Peyer's patch (tissue), 4 donors: ENCODE results near the gene AGXT2. TPM values are rescaled to one million over a fixed set of nuclear protein-coding genes. Genes with fewer than 3 reads are reported as not detected.

Experiments used
- DNase-seq, 3 donors: peaks; one replicate each; pipeline ENCODE4 v3.0.0-alpha.2; 2017 to 2019
- H3K27ac ChIP-seq, 4 donors: fragments of 200-600 bp; sonication (generic); one replicate each; pipeline ENCODE4 v1.5.1; 2016 to 2019
- H3K27me3 ChIP-seq, 2 donors: fragments of 200-600 bp; sonication (generic); one replicate each; pipeline ENCODE4 v1.5.1; 2019
- H3K36me3 ChIP-seq, 3 donors: fragments of 200-600 bp; sonication (generic); one replicate each; pipeline ENCODE4 v1.5.1; 2016 to 2019
- H3K4me1 ChIP-seq, 4 donors: fragments of 200-600 bp; sonication (generic); one replicate each; pipeline ENCODE4 v1.5.1; 2016 to 2019
- H3K4me3 ChIP-seq, 4 donors: fragments of 200-600 bp; sonication (generic); 1 replicate in 3 of 4; 2 replicates in 1 of 4; pipeline ENCODE4 v1.5.1; 2016 to 2019; ENCODE audit warnings: mild to moderate bottlenecking in 1 of 4
- H3K9me3 ChIP-seq, 4 donors: fragments of 200-600 bp; sonication (generic); one replicate each; pipeline ENCODE4 v1.5.1; 2016 to 2019; ENCODE audit warnings: mild to moderate bottlenecking in 1 of 4
- POLR2A ChIP-seq, 2 donors: fragments of 450-650 bp; IDR thresholded peaks; one replicate each; pipeline ENCODE4 v1.5.1; 2017; ENCODE audit warnings: antibody characterized with exemption in 2 of 2, mild to moderate bottlenecking in 2 of 2, moderate library complexity in 2 of 2
- total RNA-seq, 4 donors: library from RNA; depleted of rRNA; stranded (reverse); fragments of >200 nt; gene quantifications; one replicate each; pipeline ENCODE4 v1.1.0, GENCODE V29; 2016
- TF ChIP-seq, protein P1 (sequence below), 6 experiments: fragments of 450-650 bp in 4 of 6; fragments of 200-600 bp in 2 of 6; sonication (generic) in 1 of 6; IDR thresholded peaks; one replicate each; pipeline ENCODE4 v1.5.1; 2017 to 2019; ENCODE audit warnings: antibody characterized with exemption in 6 of 6, mild to moderate bottlenecking in 3 of 6, moderate library complexity in 1 of 6

AGXT2 gene
- total RNA-seq, 4 donors from 2014 or later, result 4.8 to 11.2 (median 5.5) TPM; not detected in 1

- no peak for DNase-seq
- no peaks in the 10 kb centered on the region for H3K36me3 ChIP-seq
- no peaks in the 10 kb centered on the region for H3K9me3 ChIP-seq
- H3K27me3 ChIP-seq, result no peaks in the 10 kb centered on the region
- H3K27ac ChIP-seq, result no peak overlapping the region
- H3K4me1 ChIP-seq, result peaks cover 0 to 3% (median 0%) of the 10 kb centered on the region in 4 donors
- no peak for TF ChIP-seq POLR2A (IDR thresholded peaks at IDR 0.05)
- TF ChIP-seq, protein P1, sequence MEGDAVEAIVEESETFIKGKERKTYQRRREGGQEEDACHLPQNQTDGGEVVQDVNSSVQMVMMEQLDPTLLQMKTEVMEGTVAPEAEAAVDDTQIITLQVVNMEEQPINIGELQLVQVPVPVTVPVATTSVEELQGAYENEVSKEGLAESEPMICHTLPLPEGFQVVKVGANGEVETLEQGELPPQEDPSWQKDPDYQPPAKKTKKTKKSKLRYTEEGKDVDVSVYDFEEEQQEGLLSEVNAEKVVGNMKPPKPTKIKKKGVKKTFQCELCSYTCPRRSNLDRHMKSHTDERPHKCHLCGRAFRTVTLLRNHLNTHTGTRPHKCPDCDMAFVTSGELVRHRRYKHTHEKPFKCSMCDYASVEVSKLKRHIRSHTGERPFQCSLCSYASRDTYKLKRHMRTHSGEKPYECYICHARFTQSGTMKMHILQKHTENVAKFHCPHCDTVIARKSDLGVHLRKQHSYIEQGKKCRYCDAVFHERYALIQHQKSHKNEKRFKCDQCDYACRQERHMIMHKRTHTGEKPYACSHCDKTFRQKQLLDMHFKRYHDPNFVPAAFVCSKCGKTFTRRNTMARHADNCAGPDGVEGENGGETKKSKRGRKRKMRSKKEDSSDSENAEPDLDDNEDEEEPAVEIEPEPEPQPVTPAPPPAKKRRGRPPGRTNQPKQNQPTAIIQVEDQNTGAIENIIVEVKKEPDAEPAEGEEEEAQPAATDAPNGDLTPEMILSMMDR (IDR thresholded peaks at IDR 0.05), result no peak
- H3K4me3 ChIP-seq, result no peak overlapping the region
Observed at GRCh38 chr5:35052838-35053237, 5.1 kb upstream of the AGXT2 start.

- Histone ChIP-seq H3K27ac (peak overlapping the region in 1 of 4 donors; percentile 2), H3K9me3 (no peaks in the 10 kb centered on the region), H3K36me3 (no peaks in the 10 kb centered on the region), H3K4me1 (peaks cover 0 to 3% (median 0%) of the 10 kb centered on the region in 4 donors), H3K4me3 (no peak overlapping the region), H3K27me3 (no peaks in the 10 kb centered on the region)
- TF ChIP-seq, protein P1 (IDR thresholded peaks at IDR 0.05), result no peak
- no peak for TF ChIP-seq POLR2A (IDR thresholded peaks at IDR 0.05)
- DNase-seq, result peak in 1 of 3 donors; percentile 71
Observed at GRCh38 chr5:35050541-35051126, 2.9 kb upstream of the AGXT2 start.

GRCh38 chr5:35048910-35049309 is 1.2 kb upstream of the AGXT2 start:
- H3K4me3 ChIP-seq, result no peak overlapping the region
- no peak for DNase-seq
- TF ChIP-seq POLR2A (IDR thresholded peaks at IDR 0.05), result no peak
- TF ChIP-seq, protein P1 (IDR thresholded peaks at IDR 0.05), result no peak
- peaks cover 0 to 3% (median 0%) of the 10 kb centered on the region in 4 donors for H3K4me1 ChIP-seq
- no peaks in the 10 kb centered on the region for H3K9me3 ChIP-seq
- no peaks in the 10 kb centered on the region for H3K36me3 ChIP-seq
- H3K27ac ChIP-seq, result no peak overlapping the region
- no peaks in the 10 kb centered on the region for H3K27me3 ChIP-seq

DNA sequence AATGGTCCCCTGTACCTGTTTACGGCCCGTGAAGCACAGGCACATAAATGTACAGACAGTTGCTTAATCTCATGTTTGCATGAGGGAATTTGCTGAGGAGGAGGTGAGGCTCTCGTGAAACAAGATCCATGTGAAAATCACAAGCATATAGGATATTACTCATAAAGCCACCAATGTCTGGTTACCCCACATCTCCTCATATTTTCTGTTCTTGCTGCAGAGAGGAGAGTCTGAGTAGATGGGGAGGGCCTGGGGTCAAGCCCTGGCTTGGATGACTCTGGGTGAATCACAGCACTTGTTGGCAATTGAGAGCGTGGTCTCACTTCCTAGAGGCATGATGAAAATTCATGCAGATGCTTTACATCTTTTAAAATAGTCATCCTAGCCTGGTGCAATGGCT is 975 bp downstream of the AGXT2 start:
- H3K4me1 ChIP-seq, result peaks cover 0 to 3% (median 0%) of the 10 kb centered on the region in 4 donors
- DNase-seq, result no peak
- H3K27me3 ChIP-seq, result no peaks in the 10 kb centered on the region
- H3K9me3 ChIP-seq, result no peaks in the 10 kb centered on the region
- no peaks in the 10 kb centered on the region for H3K36me3 ChIP-seq
- TF ChIP-seq, protein P1 (IDR thresholded peaks at IDR 0.05), result no peak
- H3K4me3 ChIP-seq, result no peak overlapping the region
- no peak overlapping the region for H3K27ac ChIP-seq

- Histone ChIP-seq H3K27me3 (no peaks in the 10 kb centered on the region), H3K9me3 (no peaks in the 10 kb centered on the region), H3K4me1 (no peaks in the 10 kb centered on the region), H3K4me3 (no peak overlapping the region), H3K27ac (no peak overlapping the region), H3K36me3 (no peaks in the 10 kb centered on the region)
- no peak for DNase-seq
- TF ChIP-seq, protein P1 (IDR thresholded peaks at IDR 0.05), result no peak
- TF ChIP-seq POLR2A (IDR thresholded peaks at IDR 0.05), result no peak
Observed at GRCh38 chr5:35045280-35045679, 2.5 kb downstream of the AGXT2 start.

DNA sequence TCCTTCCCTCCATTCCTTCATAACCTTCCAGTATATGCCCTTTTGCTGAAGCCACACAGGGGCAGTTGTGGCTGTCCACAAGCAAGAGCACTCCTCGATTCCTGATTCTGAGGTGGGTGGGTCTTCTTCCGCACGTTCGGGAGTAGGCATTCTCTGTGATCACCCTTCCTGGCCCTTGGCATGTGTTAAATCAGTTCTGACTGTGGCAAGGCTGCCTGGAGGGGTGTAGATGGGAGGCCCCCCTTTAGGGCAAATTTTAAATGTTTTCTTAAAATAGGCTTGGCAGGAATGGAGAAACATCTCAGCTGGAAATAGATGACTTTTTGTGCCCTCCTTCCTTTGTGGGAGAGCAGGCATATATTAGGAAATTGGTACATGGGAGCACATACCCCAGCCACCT is 3.1 kb downstream of the AGXT2 start:
- no peak for DNase-seq
- no peaks in the 10 kb centered on the region for H3K36me3 ChIP-seq
- no peaks in the 10 kb centered on the region for H3K9me3 ChIP-seq
- no peak overlapping the region for H3K27ac ChIP-seq
- H3K4me1 ChIP-seq, result no peaks in the 10 kb centered on the region
- TF ChIP-seq, protein P1 (IDR thresholded peaks at IDR 0.05), result no peak
- no peak for TF ChIP-seq POLR2A (IDR thresholded peaks at IDR 0.05)
- H3K4me3 ChIP-seq, result no peak overlapping the region
- H3K27me3 ChIP-seq, result no peaks in the 10 kb centered on the region
